Hepatocyte (in vitro differentiated cells): ENCODE data around the gene ARPP21. TPM values are rescaled to one million over a fixed set of nuclear protein-coding genes. Genes with fewer than 3 reads are reported as not detected.
"Not testable (repeated sequence)": the region's sequence is repeated elsewhere in the genome, so short reads cannot be mapped to it uniquely, and the experiment has no call there.

Experiments
- DNase-seq: peaks from one replicate; pipeline ENCODE4 v3.0.0-alpha.2; 2016; ENCODE audit warnings: low spot score
- H2AFZ ChIP-seq: fragments of 200-600 bp; sonication (generic); 2 replicates; pipeline ENCODE4 v1.6.0; 2016; ENCODE audit warnings: antibody characterized with exemption, mild to moderate bottlenecking
- H3K27ac ChIP-seq: fragments of 200-600 bp; sonication (generic); 2 replicates; pipeline ENCODE4 v1.5.1; 2016; ENCODE audit warnings: mild to moderate bottlenecking
- H3K27me3 ChIP-seq: fragments of 200-600 bp; sonication (generic); 2 replicates; pipeline ENCODE4 v1.6.1; 2016
- H3K36me3 ChIP-seq: fragments of 200-600 bp; sonication (generic); replicated peaks from 2 replicates; pipeline ENCODE4 v1.5.1; 2016; ENCODE audit warnings: low read depth; ENCODE audit not compliant: insufficient read depth
- H3K4me1 ChIP-seq: fragments of 200-600 bp; sonication (generic); 2 replicates; pipeline ENCODE4 v1.5.1; 2016; ENCODE audit warnings: mild to moderate bottlenecking, moderate library complexity; ENCODE audit not compliant: insufficient read depth
- H3K4me2 ChIP-seq: fragments of 200-600 bp; sonication (generic); 2 replicates; pipeline ENCODE4 v1.6.0; 2016
- H3K4me3 ChIP-seq: fragments of 200-600 bp; sonication (generic); 2 replicates; pipeline ENCODE4 v1.5.1; 2016; ENCODE audit warnings: mild to moderate bottlenecking
- H3K79me2 ChIP-seq: fragments of 200-600 bp; sonication (generic); 2 replicates; pipeline ENCODE4 v1.6.0; 2017; ENCODE audit warnings: mild to moderate bottlenecking
- H3K9me2 ChIP-seq: fragments of 200-600 bp; sonication (generic); replicated peaks from 2 replicates; pipeline ENCODE4 v1.6.0; 2017; ENCODE audit warnings: mild to moderate bottlenecking; ENCODE audit not compliant: insufficient read depth
- H3K9me3 ChIP-seq: fragments of 200-600 bp; sonication (generic); 2 replicates; pipeline ENCODE4 v1.5.1; 2016; ENCODE audit warnings: low read depth, mild to moderate bottlenecking
- H4K20me1 ChIP-seq: fragments of 200-600 bp; sonication (generic); 2 replicates; pipeline ENCODE4 v1.6.0; 2016; ENCODE audit warnings: mild to moderate bottlenecking; ENCODE audit not compliant: insufficient read depth, poor library complexity, severe bottlenecking
- CTCF ChIP-seq: fragments of 200-600 bp; sonication (generic); IDR thresholded peaks from 2 replicates; pipeline ENCODE4 v1.5.1; 2016; ENCODE audit warnings: antibody characterized with exemption, mild to moderate bottlenecking; ENCODE audit not compliant: poor library complexity
- EZH2 ChIP-seq: fragments of 200-600 bp; sonication (generic); IDR thresholded peaks from 2 replicates; pipeline ENCODE4 v1.6.1; 2016; ENCODE audit warnings: antibody characterized with exemption, mild to moderate bottlenecking, borderline replicate concordance
- EZH2phosphoT487 ChIP-seq: fragments of 200-600 bp; sonication (generic); IDR thresholded peaks from one replicate; pipeline ENCODE4 v1.6.1; 2018; ENCODE audit warnings: antibody characterized with exemption, mild to moderate bottlenecking, low read depth, moderate library complexity; ENCODE audit not compliant: unreplicated experiment, severe bottlenecking
- WGBS: methylation state at CpG from one replicate; pipeline ENCODE4 v1.1.6; 2016; ENCODE audit warnings: low lambda C conversion rate; ENCODE audit errors: missing lambda C conversion rate; 5-methylcytosine and 5-hydroxymethylcytosine counted together
- polyA plus RNA-seq: library from polyadenylated mRNA; unstranded; fragments of >200 nt; fragmentation: Nextera tagmentation; extraction: Ambion mirVana; gene quantifications from 2 replicates; pipeline ENCODE4 v1.2.1, GENCODE V29; 2016
- total RNA-seq: library from RNA; depleted of rRNA; stranded (reverse); fragments of >200 nt; gene quantifications from 2 replicates; pipeline ENCODE4 v1.2.3, GENCODE V29; 2014

Gene ARPP21
- total and polyA plus RNA-seq, 2 experiments from 2014 or later, result 0.19 TPM; not detected in 1

GRCh38 chr3:35790764-35791163 is 151.4 kb downstream of the ARPP21 start:
- Histone ChIP-seq H3K36me3 (no peaks in the 10 kb centered on the region), H3K27me3 (no peaks in the 10 kb centered on the region), H3K79me2 (no peaks in the 10 kb centered on the region), H2AFZ (no peak overlapping the region), H3K9me2 (no peaks in the 10 kb centered on the region), H3K4me3 (no peak overlapping the region), H4K20me1 (no peaks in the 10 kb centered on the region), H3K27ac (no peak overlapping the region), H3K9me3 (no peaks in the 10 kb centered on the region), H3K4me2 (no peak overlapping the region), H3K4me1 (peaks cover 3% of the 10 kb centered on the region)
- TF ChIP-seq EZH2 (no peak), CTCF (no peak), EZH2phosphoT487 (no peak)
- DNase-seq, result no peak
- 92% methylated on average over 1 of the region's 1 CpG for WGBS

GRCh38 chr3:35793667-35794066 is 154.3 kb downstream of the ARPP21 start:
- no peak overlapping the region for H3K4me3 ChIP-seq
- H4K20me1 ChIP-seq, result no peaks in the 10 kb centered on the region
- H3K79me2 ChIP-seq, result no peaks in the 10 kb centered on the region

GRCh38 chr3:35800960-35801459 is 161.7 kb downstream of the ARPP21 start:
- Histone ChIP-seq H3K4me3 (no peak overlapping the region), H3K36me3 (no peaks in the 10 kb centered on the region), H3K4me1 (peaks cover 20% of the 10 kb centered on the region), H3K9me3 (no peaks in the 10 kb centered on the region), H3K27ac (peak overlapping the region; percentile 94), H3K9me2 (no peaks in the 10 kb centered on the region), H3K79me2 (no peaks in the 10 kb centered on the region), H2AFZ (no peak overlapping the region), H4K20me1 (no peaks in the 10 kb centered on the region), H3K4me2 (no peak overlapping the region), H3K27me3 (no peaks in the 10 kb centered on the region)
- DNase-seq, result peak; percentile 69
- WGBS, result 55% methylated on average over 1 of the region's 1 CpG
- peak; percentile 14 for TF ChIP-seq CTCF
- TF ChIP-seq EZH2, result no peak

More at GRCh38 chr3:35793667-35794066, 154.3 kb downstream of the ARPP21 start:
- no peak overlapping the region for H3K4me2 ChIP-seq
- no peak for TF ChIP-seq EZH2
- no peak for TF ChIP-seq EZH2phosphoT487
- no peak for TF ChIP-seq CTCF
- H3K27me3 ChIP-seq, result no peaks in the 10 kb centered on the region
- no peak overlapping the region for H3K27ac ChIP-seq
- WGBS, result 94% methylated on average over 1 of the region's 1 CpG
- no peaks in the 10 kb centered on the region for H3K36me3 ChIP-seq
- H3K9me3 ChIP-seq, result no peaks in the 10 kb centered on the region
- no peak for DNase-seq
- no peaks in the 10 kb centered on the region for H3K9me2 ChIP-seq
- no peaks in the 10 kb centered on the region for H3K4me1 ChIP-seq
- H2AFZ ChIP-seq, result no peak overlapping the region

- WGBS, result 83% methylated on average over 4 of the region's 4 CpGs
Observed at GRCh38 chr3:35814531-35814930, 175.2 kb downstream of the ARPP21 start.

GRCh38 chr3:35815796-35816195 is 176.5 kb downstream of the ARPP21 start:
- not testable (repeated sequence) for H3K4me2 ChIP-seq, H3K36me3 ChIP-seq, H3K4me1 ChIP-seq, H3K4me3 ChIP-seq, H3K9me2 ChIP-seq, H2AFZ ChIP-seq, H3K79me2 ChIP-seq, DNase-seq, H3K9me3 ChIP-seq, H3K27me3 ChIP-seq, H4K20me1 ChIP-seq, H3K27ac ChIP-seq

More at GRCh38 chr3:35814531-35814930, 175.2 kb downstream of the ARPP21 start:
- Histone ChIP-seq H3K4me2 (no peak overlapping the region), H3K79me2 (no peaks in the 10 kb centered on the region), H3K27ac (no peak overlapping the region), H3K4me1 (no peaks in the 10 kb centered on the region), H3K9me2 (no peaks in the 10 kb centered on the region), H4K20me1 (no peaks in the 10 kb centered on the region), H3K4me3 (no peak overlapping the region), H3K9me3 (no peaks in the 10 kb centered on the region), H2AFZ (no peak overlapping the region), H3K36me3 (no peaks in the 10 kb centered on the region), H3K27me3 (no peaks in the 10 kb centered on the region)
- DNase-seq, result no peak
- TF ChIP-seq CTCF (no peak), EZH2phosphoT487 (no peak), EZH2 (no peak)
